Epithelial cell of prostate (primary cell): ENCODE results near the gene CARMIL3.
"Not testable (repeated sequence)": the region's sequence is repeated elsewhere in the genome, so short reads cannot be mapped to it uniquely, and the experiment has no call there.

ENCODE experiments used
- DNase-seq: peaks from one replicate; pipeline ENCODE4 v3.0.0-alpha.2; 2011; ENCODE audit warnings: low read depth, low spot score
- H3K27ac ChIP-seq: fragments of 450-650 bp; 2 replicates; pipeline ENCODE4 v1.5.1; 2017; ENCODE audit warnings: mild to moderate bottlenecking

CARMIL3 gene

GRCh38 chr14:24051789-24052655, at the start of gene CARMIL3:
Gene CARMIL3, plus strand, starts transcription at chr14:24052009. Its CDS starts 145 bp downstream, at chr14:24052154.
- no peak within 1 kb of the TSS for H3K27ac ChIP-seq
- no peak for DNase-seq

GRCh38 chr14:24006471-24006816, 45.4 kb upstream of the CARMIL3 start:
- H3K27ac ChIP-seq, DNase-seq: not testable (repeated sequence)

- not testable (repeated sequence) for DNase-seq, H3K27ac ChIP-seq
Measured at GRCh38 chr14:24006817-24007652, 44.8 kb upstream of the CARMIL3 start.

- no peak overlapping the region for H3K27ac ChIP-seq
- DNase-seq: no peak
Measured at GRCh38 chr14:24011051-24011450, 40.8 kb upstream of the CARMIL3 start.

- H3K27ac ChIP-seq, DNase-seq: not testable (repeated sequence)
Measured at GRCh38 chr14:24012726-24013273, 39.0 kb upstream of the CARMIL3 start.

- no peak for DNase-seq
- H3K27ac ChIP-seq: no peak overlapping the region
Measured at GRCh38 chr14:24013654-24014514, 37.9 kb upstream of the CARMIL3 start.

- H3K27ac ChIP-seq, DNase-seq: not testable (repeated sequence)
Measured at GRCh38 chr14:24015745-24016144, 36.1 kb upstream of the CARMIL3 start.

GRCh38 chr14:24018978-24019377, 32.8 kb upstream of the CARMIL3 start:
- DNase-seq, H3K27ac ChIP-seq: not testable (repeated sequence)

GRCh38 chr14:24019944-24020343, 31.9 kb upstream of the CARMIL3 start:
- not testable (repeated sequence) for DNase-seq

GRCh38 chr14:24020520-24020919, 31.3 kb upstream of the CARMIL3 start:
- DNase-seq, H3K27ac ChIP-seq: not testable (repeated sequence)

More at GRCh38 chr14:24019944-24020343, 31.9 kb upstream of the CARMIL3 start:
- not testable (repeated sequence) for H3K27ac ChIP-seq

- H3K27ac ChIP-seq, DNase-seq: not testable (repeated sequence)
Measured at GRCh38 chr14:24024939-24025418, 26.8 kb upstream of the CARMIL3 start.

- not testable (repeated sequence) for H3K27ac ChIP-seq, DNase-seq
Measured at GRCh38 chr14:24029687-24030086, 22.1 kb upstream of the CARMIL3 start.

- not testable (repeated sequence) for DNase-seq
Measured at GRCh38 chr14:24031331-24031730, 20.5 kb upstream of the CARMIL3 start.

GRCh38 chr14:24032727-24033418, 18.9 kb upstream of the CARMIL3 start:
- peak overlapping the region; percentile 15 for H3K27ac ChIP-seq
- peak; percentile 86 for DNase-seq

More at GRCh38 chr14:24031331-24031730, 20.5 kb upstream of the CARMIL3 start:
- H3K27ac ChIP-seq: not testable (repeated sequence)

- not testable (repeated sequence) for H3K27ac ChIP-seq, DNase-seq
Measured at GRCh38 chr14:24035769-24036168, 16.0 kb upstream of the CARMIL3 start.

- DNase-seq: no peak
- peak overlapping the region; percentile 23 for H3K27ac ChIP-seq
Measured at GRCh38 chr14:24036169-24036962, 15.4 kb upstream of the CARMIL3 start.

GRCh38 chr14:24036963-24037657, 14.7 kb upstream of the CARMIL3 start:
- not testable (repeated sequence) for DNase-seq
- peak overlapping the region; percentile 23 for H3K27ac ChIP-seq

- H3K27ac ChIP-seq: no peak overlapping the region
- no peak for DNase-seq
Measured at GRCh38 chr14:24037658-24038037, 14.2 kb upstream of the CARMIL3 start.
